ENCODE data around the gene TUBGCP2. TPM values are rescaled to one million over a fixed set of nuclear protein-coding genes. Genes with fewer than 3 reads are reported as not detected.

The TUBGCP2 gene
- total RNA-seq, 1 donor from 2014 or later: 65.0 TPM

- no peak for DNase-seq (ENCODE audit: low spot score)
- peak overlapping the region; percentile 92 for H3K4me3 Mint-ChIP-seq
- H3K27ac Mint-ChIP-seq: peak overlapping the region; percentile 92
- peaks cover 15% of the 10 kb centered on the region for H3K36me3 Mint-ChIP-seq (ENCODE audit: low read depth)
- no peaks in the 10 kb centered on the region for H3K27me3 Mint-ChIP-seq (ENCODE audit: insufficient read depth)
- H3K4me1 Mint-ChIP-seq (ENCODE audit: low read depth): peaks cover 14% of the 10 kb centered on the region
- intact Hi-C loops (cut with micrococcal nuclease): loop anchor here (1.0 to 10.0 kb wide), 6 partner anchors 14 to 1371 kb away; partner anchors contain the start of genes PPP2R2D and STK32C
- H3K9me3 Mint-ChIP-seq: no peaks in the 10 kb centered on the region
Observed at GRCh38 chr10:133275684-133276092, 33.0 kb downstream of the TUBGCP2 start.

- DNase-seq (ENCODE audit: low spot score): peak; percentile 65
- peak overlapping the region; percentile 92 for H3K27ac Mint-ChIP-seq
- H3K27me3 Mint-ChIP-seq (ENCODE audit: insufficient read depth): no peaks in the 10 kb centered on the region
- peaks cover 14% of the 10 kb centered on the region for H3K4me1 Mint-ChIP-seq (ENCODE audit: low read depth)
- H3K4me3 Mint-ChIP-seq: peak overlapping the region; percentile 92
- H3K36me3 Mint-ChIP-seq (ENCODE audit: low read depth): peaks cover 15% of the 10 kb centered on the region
- H3K9me3 Mint-ChIP-seq: no peaks in the 10 kb centered on the region
- intact Hi-C loops (cut with micrococcal nuclease): loop anchor here (1.0 to 10.0 kb wide), 5 partner anchors 14 to 1370 kb away; partner anchors contain the start of genes PPP2R2D and STK32C
Observed at GRCh38 chr10:133274751-133275683, 33.7 kb downstream of the TUBGCP2 start.

GRCh38 chr10:133273534-133274143 lies 35.0 kb downstream of the TUBGCP2 start:
- no peak for DNase-seq (ENCODE audit: low spot score)
- Mint-ChIP-seq H3K4me1 (ENCODE audit: low read depth) (peaks cover 11% of the 10 kb centered on the region), H3K9me3 (no peaks in the 10 kb centered on the region), H3K36me3 (ENCODE audit: low read depth) (peaks cover 10% of the 10 kb centered on the region), H3K4me3 (no peak overlapping the region), H3K27ac (no peak overlapping the region), H3K27me3 (ENCODE audit: insufficient read depth) (no peaks in the 10 kb centered on the region)
- intact Hi-C loops (cut with micrococcal nuclease): loop anchor here (2.0 to 10.0 kb wide), 3 partner anchors 117 to 1369 kb away; partner anchors contain the start of genes PPP2R2D and STK32C

GRCh38 chr10:133272964-133273420 lies 35.7 kb downstream of the TUBGCP2 start:
- no peak overlapping the region for H3K27ac Mint-ChIP-seq
- H3K36me3 Mint-ChIP-seq (ENCODE audit: low read depth): peaks cover 7% of the 10 kb centered on the region

GRCh38 chr10:133272301-133272963 lies 36.2 kb downstream of the TUBGCP2 start:
- DNase-seq (ENCODE audit: low spot score): no peak
- intact Hi-C loops (cut with micrococcal nuclease): loop anchor here (10.0 kb wide), 2 partner anchors 968 to 1368 kb away; partner anchors contain the start of genes PPP2R2D and STK32C
- Mint-ChIP-seq H3K4me3 (no peak overlapping the region), H3K27me3 (ENCODE audit: insufficient read depth) (no peaks in the 10 kb centered on the region), H3K9me3 (no peaks in the 10 kb centered on the region), H3K4me1 (ENCODE audit: low read depth) (no peaks in the 10 kb centered on the region), H3K27ac (no peak overlapping the region), H3K36me3 (ENCODE audit: low read depth) (peaks cover 7% of the 10 kb centered on the region)

More at GRCh38 chr10:133272964-133273420, 35.7 kb downstream of the TUBGCP2 start:
- no peaks in the 10 kb centered on the region for H3K9me3 Mint-ChIP-seq
- peaks cover 5% of the 10 kb centered on the region for H3K4me1 Mint-ChIP-seq (ENCODE audit: low read depth)
- intact Hi-C loops (cut with micrococcal nuclease): loop anchor here (10.0 kb wide), 2 partner anchors 968 to 1368 kb away; partner anchors contain the start of genes PPP2R2D and STK32C
- no peak for DNase-seq (ENCODE audit: low spot score)
- no peak overlapping the region for H3K4me3 Mint-ChIP-seq
- H3K27me3 Mint-ChIP-seq (ENCODE audit: insufficient read depth): no peaks in the 10 kb centered on the region

GRCh38 chr10:133271521-133272300 lies 37.0 kb downstream of the TUBGCP2 start:
- no peaks in the 10 kb centered on the region for H3K27me3 Mint-ChIP-seq (ENCODE audit: insufficient read depth)
- DNase-seq (ENCODE audit: low spot score): no peak
- H3K4me3 Mint-ChIP-seq: no peak overlapping the region
- H3K4me1 Mint-ChIP-seq (ENCODE audit: low read depth): no peaks in the 10 kb centered on the region
- H3K36me3 Mint-ChIP-seq (ENCODE audit: low read depth): peaks cover 7% of the 10 kb centered on the region
- H3K9me3 Mint-ChIP-seq: no peaks in the 10 kb centered on the region
- intact Hi-C loops (cut with micrococcal nuclease): loop anchor here (10.0 kb wide), 2 partner anchors 967 to 1367 kb away; partner anchors contain the start of genes PPP2R2D and STK32C
- H3K27ac Mint-ChIP-seq: no peak overlapping the region

GRCh38 chr10:133270773-133271297 lies 37.8 kb downstream of the TUBGCP2 start:
- DNase-seq (ENCODE audit: low spot score): no peak
- Mint-ChIP-seq H3K36me3 (ENCODE audit: low read depth) (peaks cover 8% of the 10 kb centered on the region), H3K27me3 (ENCODE audit: insufficient read depth) (no peaks in the 10 kb centered on the region), H3K9me3 (no peaks in the 10 kb centered on the region), H3K4me1 (ENCODE audit: low read depth) (peaks cover 1% of the 10 kb centered on the region), H3K27ac (no peak overlapping the region), H3K4me3 (no peak overlapping the region)
- intact Hi-C loops (cut with micrococcal nuclease): loop anchor here (10.0 kb wide), 2 partner anchors 966 to 1366 kb away; partner anchors contain the start of genes PPP2R2D and STK32C

GRCh38 chr10:133270204-133270603 lies 38.5 kb downstream of the TUBGCP2 start:
- no peak overlapping the region for H3K27ac Mint-ChIP-seq
- intact Hi-C loops (cut with micrococcal nuclease): loop anchor here (10.0 kb wide), 2 partner anchors 965 to 1365 kb away; partner anchors contain the start of genes PPP2R2D and STK32C
- no peak overlapping the region for H3K4me3 Mint-ChIP-seq
- peaks cover 8% of the 10 kb centered on the region for H3K4me1 Mint-ChIP-seq (ENCODE audit: low read depth)
- no peaks in the 10 kb centered on the region for H3K27me3 Mint-ChIP-seq (ENCODE audit: insufficient read depth)
- H3K36me3 Mint-ChIP-seq (ENCODE audit: low read depth): peaks cover 13% of the 10 kb centered on the region
- DNase-seq (ENCODE audit: low spot score): no peak
- H3K9me3 Mint-ChIP-seq: no peaks in the 10 kb centered on the region

GRCh38 chr10:133269367-133269766 lies 39.3 kb downstream of the TUBGCP2 start:
- Mint-ChIP-seq H3K4me1 (ENCODE audit: low read depth) (peaks cover 15% of the 10 kb centered on the region), H3K9me3 (no peaks in the 10 kb centered on the region), H3K27ac (no peak overlapping the region), H3K36me3 (ENCODE audit: low read depth) (peaks cover 16% of the 10 kb centered on the region), H3K4me3 (no peak overlapping the region), H3K27me3 (ENCODE audit: insufficient read depth) (no peaks in the 10 kb centered on the region)
- intact Hi-C loops (cut with micrococcal nuclease): no loop called here
- DNase-seq (ENCODE audit: low spot score): no peak

GRCh38 chr10:133268532-133268931 lies 40.1 kb downstream of the TUBGCP2 start:
- Mint-ChIP-seq H3K27me3 (ENCODE audit: insufficient read depth) (no peaks in the 10 kb centered on the region), H3K36me3 (ENCODE audit: low read depth) (peaks cover 18% of the 10 kb centered on the region), H3K9me3 (no peaks in the 10 kb centered on the region), H3K4me1 (ENCODE audit: low read depth) (peaks cover 22% of the 10 kb centered on the region), H3K27ac (no peak overlapping the region), H3K4me3 (no peak overlapping the region)
- intact Hi-C loops (cut with micrococcal nuclease): no loop called here
- DNase-seq (ENCODE audit: low spot score): no peak

GRCh38 chr10:133267829-133268228 lies 40.8 kb downstream of the TUBGCP2 start:
- Mint-ChIP-seq H3K27ac (no peak overlapping the region), H3K4me3 (no peak overlapping the region), H3K36me3 (ENCODE audit: low read depth) (peaks cover 21% of the 10 kb centered on the region), H3K27me3 (ENCODE audit: insufficient read depth) (no peaks in the 10 kb centered on the region), H3K9me3 (no peaks in the 10 kb centered on the region), H3K4me1 (ENCODE audit: low read depth) (peaks cover 29% of the 10 kb centered on the region)
- intact Hi-C loops (cut with micrococcal nuclease): no loop called here
- no peak for DNase-seq (ENCODE audit: low spot score)
